Measurements from ENCODE around the gene ABCB8. TPM values are rescaled to one million over a fixed set of nuclear protein-coding genes. Genes with fewer than 3 reads are reported as not detected.

The ABCB8 gene
- total RNA-seq (64.7 and 69.7 TPM in 2 replicates), polyA plus RNA-seq (29.5 and 41.4 TPM in 2 replicates), polyA minus RNA-seq (67.5 and 100 TPM in 2 replicates)
- total RNA-seq (2013): 22.5 TPM

DNA sequence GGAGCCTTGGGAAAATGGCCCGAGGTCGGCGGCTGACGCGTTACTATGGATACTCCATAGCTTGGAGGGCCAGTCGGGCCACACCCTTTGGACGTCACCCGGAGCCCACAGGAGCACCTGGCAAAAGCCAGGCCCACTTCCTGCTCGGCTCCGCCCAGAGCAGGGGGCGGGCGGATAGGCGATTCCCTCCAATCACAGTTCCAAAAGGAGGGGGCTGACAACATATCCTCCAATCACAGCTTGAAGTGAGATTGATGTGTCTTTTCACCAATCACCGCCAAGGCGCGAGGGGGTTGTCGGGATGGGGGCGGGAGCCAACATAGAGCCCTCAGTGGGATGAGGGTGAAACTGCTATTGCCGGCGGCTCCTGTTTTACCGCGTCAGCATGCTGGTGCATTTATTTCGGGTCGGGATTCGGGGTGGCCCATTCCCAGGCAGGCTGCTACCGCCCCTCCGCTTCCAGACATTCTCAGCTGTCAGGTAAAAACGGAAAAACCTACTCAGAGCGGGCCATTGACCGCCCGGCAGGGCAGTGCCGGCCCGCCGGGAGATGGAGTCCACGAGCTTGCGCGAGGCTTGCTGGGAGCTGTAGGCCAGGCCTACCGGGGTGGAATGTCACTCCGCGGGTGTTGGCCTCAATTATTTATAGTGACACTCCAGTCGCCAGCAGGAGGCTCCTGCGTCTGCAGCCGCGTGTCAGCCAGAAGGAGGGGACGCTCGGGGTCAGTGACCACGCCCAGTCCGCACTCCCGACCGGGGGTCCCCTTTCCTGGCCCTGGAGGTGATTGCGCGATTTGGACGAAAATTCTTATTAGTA, at the start of gene ABCB8:
ABCB8 (plus strand) TSS at position 320 of the 817 bp plus-strand sequence; CDS start at position 386, 66 bp downstream.
- Mint-ChIP-seq H3K4me1 (peaks cover 23% of the 10 kb centered on the region), H3K4me3 (peak within 1 kb of the TSS; percentile 97), H3K27me3 (peaks cover 7% of the 10 kb centered on the region), H3K27ac (peak within 1 kb of the TSS; percentile 99), H3K9me3 (ENCODE audit: insufficient read depth) (no peaks in the 10 kb centered on the region)
- Histone ChIP-seq H3K4me1 (ENCODE audit: control insufficient read depth in 2 of 2, insufficient read depth in 2 of 2, low read length in 2 of 2) (peaks cover 11 to 17% of the 10 kb centered on the region in 2 donors), H3K36me3 (replicated peaks in 1 of 2; ENCODE audit: control extremely low read depth in 1 of 2, control insufficient read depth in 1 of 2, extremely low read depth in 1 of 2, insufficient read depth in 2 of 2, low read length in 1 of 2) (no peaks in the 10 kb centered on the region), H2AFZ (ENCODE audit: insufficient read depth, low read depth, low read length, poor library complexity, severe bottlenecking) (peak within 1 kb of the TSS; percentile 75), H3K27ac (ENCODE audit: low read length in 2 of 2) (peak within 1 kb of the TSS; percentile 95 to 96), H3K79me2 (ENCODE audit: control insufficient read depth, insufficient read depth, low read length) (peaks cover 14% of the 10 kb centered on the region), H3K9me3 (ENCODE audit: control extremely low read depth in 1 of 3, control insufficient read depth in 2 of 3, insufficient read depth in 1 of 3, low read length in 2 of 3) (no peaks in the 10 kb centered on the region), H3K27me3 (replicated peaks in 1 of 4; ENCODE audit: control extremely low read depth in 1 of 4, control insufficient read depth in 3 of 4, insufficient read depth in 4 of 4, low read length in 3 of 4) (peaks cover 0 to 20% (median 7%) of the 10 kb centered on the region in 4 experiments), H4K20me1 (ENCODE audit: control insufficient read depth, insufficient read depth, low read length, poor library complexity, severe bottlenecking) (no peaks in the 10 kb centered on the region), H3K4me2 (replicated peaks; ENCODE audit: low read depth, low read length, poor library complexity, severe bottlenecking) (peak within 1 kb of the TSS; percentile 82), H3K9ac (ENCODE audit: low read length) (peak within 1 kb of the TSS; percentile 76), H3K4me3 (ENCODE audit: control extremely low read depth in 1 of 5, extremely low read depth in 1 of 5, insufficient read depth in 1 of 5, low read depth in 2 of 5, low read length in 4 of 5) (peak within 1 kb of the TSS; percentile 54 to 86 (median 78))
- POLR2A ChIA-PET: interaction anchor here (0.5 to 1.5 kb wide), 6 partner anchors 10 to 220 kb away, joined by 3 to 12 read pairs (median 6); partner anchors contain the start of gene FASTK
- CTCF ChIA-PET: interaction anchor here (0.8 to 2.8 kb wide), 10 partner anchors 9 to 83 kb away, joined by 3 to 25 read pairs (median 3); partner anchors contain the start of gene TMUB1
- DNase-seq (peak; percentile 99), ATAC-seq (ENCODE audit: low read depth) (peak; percentile 92)
- WGBS (ENCODE audit: insufficient coverage): under 1% methylated on average over 49 of the region's 53 CpGs
- intact Hi-C loops (cut with micrococcal nuclease): loop anchor here (1.0 to 10.0 kb wide), 10 partner anchors 10 to 1256 kb away; partner anchors contain the start of genes ABCF2, CHPF2, REPIN1 and TMUB1
- TF ChIP-seq EZH2 (IDR thresholded peaks at IDR 0.05; ENCODE audit: borderline replicate concordance, insufficient read depth, low read depth, low read length, poor library complexity, severe bottlenecking) (no peak), CTCF (IDR thresholded peaks at IDR 0.05) (peak; percentile 25)
